H9 (cell line): ENCODE results near the gene NF1. TPM values are rescaled to one million over a fixed set of nuclear protein-coding genes. Genes with fewer than 3 reads are reported as not detected.
A peak's percentile ranks its signal among the peaks of the same experiment; 100 is the strongest.

Source experiments
- DNase-seq: peaks from one replicate; pipeline ENCODE4 v3.0.0-alpha.2; 2017
- H2AFZ ChIP-seq: one replicate; pipeline ENCODE4 v1.6.1; 2013; ENCODE audit warnings: mild to moderate bottlenecking, low read length, control low read depth, moderate library complexity
- H2AK5ac ChIP-seq: 2 replicates; pipeline ENCODE4 v1.6.1; 2013; ENCODE audit warnings: low read length, control low read depth, mixed read lengths; ENCODE audit not compliant: insufficient read length
- H2BK120ac ChIP-seq: one replicate; pipeline ENCODE4 v1.6.1; 2013; ENCODE audit warnings: low read depth, mild to moderate bottlenecking, low read length, control low read depth, inconsistent platforms; ENCODE audit not compliant: poor library complexity, severe bottlenecking
- H2BK12ac ChIP-seq: 2 replicates; pipeline ENCODE4 v1.6.1; 2013; ENCODE audit warnings: low read length, control low read depth, mixed read lengths, low read depth; ENCODE audit not compliant: insufficient read length
- H2BK15ac ChIP-seq: 2 replicates; pipeline ENCODE4 v1.6.1; 2013; ENCODE audit warnings: low read depth, low read length, control low read depth
- H2BK20ac ChIP-seq: one replicate; pipeline ENCODE4 v1.6.1; 2013; ENCODE audit warnings: low read depth, mild to moderate bottlenecking, low read length, control low read depth, inconsistent platforms; ENCODE audit not compliant: poor library complexity, severe bottlenecking
- H2BK5ac ChIP-seq: 2 replicates; pipeline ENCODE4 v1.6.1; 2013; ENCODE audit warnings: low read length, control low read depth, mixed read lengths; ENCODE audit not compliant: insufficient read length
- H3K14ac ChIP-seq: 2 replicates; pipeline ENCODE4 v1.6.1; 2013; ENCODE audit warnings: low read length, control low read depth; ENCODE audit not compliant: insufficient read depth
- H3K18ac ChIP-seq: 2 replicates; pipeline ENCODE4 v1.6.1; 2013; ENCODE audit warnings: low read depth, mild to moderate bottlenecking, mixed read lengths, low read length, control low read depth; ENCODE audit not compliant: insufficient read length
- H3K23ac ChIP-seq: 2 replicates; pipeline ENCODE4 v1.6.1; 2013; ENCODE audit warnings: low read length, control low read depth, mixed read lengths, low read depth; ENCODE audit not compliant: insufficient read length
- H3K23me2 ChIP-seq: 2 replicates; pipeline ENCODE4 v1.6.1; 2013; ENCODE audit warnings: low read depth, mild to moderate bottlenecking, mixed read lengths, low read length, control low read depth; ENCODE audit not compliant: insufficient read length, poor library complexity, severe bottlenecking
- H3K27ac ChIP-seq: 2 replicates; pipeline ENCODE4 v1.5.1; 2013; ENCODE audit warnings: low read length, control low read depth, mixed read lengths, low read depth; ENCODE audit not compliant: insufficient read length
- H3K27me3 ChIP-seq: 2 replicates; pipeline ENCODE4 v1.6.1; 2013; ENCODE audit warnings: low read length, control low read depth, inconsistent platforms; ENCODE audit not compliant: insufficient read depth
- H3K4ac ChIP-seq: 2 replicates; pipeline ENCODE4 v1.6.1; 2013; ENCODE audit warnings: low read depth, mild to moderate bottlenecking, control low read depth, inconsistent platforms, low read length, moderate library complexity
- H3K4me1 ChIP-seq: 2 replicates; pipeline ENCODE4 v1.6.1; 2013; ENCODE audit warnings: low read length, control low read depth, inconsistent platforms; ENCODE audit not compliant: insufficient read depth
- H3K4me2 ChIP-seq: 2 replicates; pipeline ENCODE4 v1.6.1; 2013; ENCODE audit warnings: low read length, control low read depth, mixed read lengths; ENCODE audit not compliant: insufficient read length, insufficient read depth
- H3K56ac ChIP-seq: 2 replicates; pipeline ENCODE4 v1.6.1; 2013; ENCODE audit warnings: low read depth, mild to moderate bottlenecking, mixed read lengths, low read length, control low read depth; ENCODE audit not compliant: insufficient read length
- H3K79me1 ChIP-seq: 2 replicates; pipeline ENCODE4 v1.6.1; 2013; ENCODE audit warnings: low read depth, mild to moderate bottlenecking, moderate library complexity, low read length, control low read depth, inconsistent platforms; ENCODE audit not compliant: insufficient read depth, poor library complexity, severe bottlenecking
- H3K79me2 ChIP-seq: 2 replicates; pipeline ENCODE4 v1.6.1; 2013; ENCODE audit warnings: low read length, control low read depth, inconsistent platforms; ENCODE audit not compliant: insufficient read depth
- H3K9ac ChIP-seq: 2 replicates; pipeline ENCODE4 v1.6.1; 2013; ENCODE audit warnings: low read length, control low read depth, mixed read lengths; ENCODE audit not compliant: insufficient read length; ENCODE audit errors: extremely low read depth
- H3K9me3 ChIP-seq: one replicate; pipeline ENCODE4 v1.6.1; 2013; ENCODE audit warnings: low read depth, low read length, inconsistent platforms; ENCODE audit not compliant: control insufficient read depth
- H3T11ph ChIP-seq: one replicate; pipeline ENCODE4 v1.6.1; 2013; ENCODE audit warnings: mild to moderate bottlenecking, low read length, control low read depth, inconsistent platforms
- H4K20me1 ChIP-seq: one replicate; pipeline ENCODE4 v1.6.1; 2013; ENCODE audit not compliant: control insufficient read depth, insufficient read length, insufficient read depth
- H4K5ac ChIP-seq: 2 replicates; pipeline ENCODE4 v1.6.1; 2013; ENCODE audit warnings: low read depth, mild to moderate bottlenecking, mixed read lengths, low read length, control low read depth; ENCODE audit not compliant: insufficient read length
- H4K8ac ChIP-seq: replicated peaks from 2 replicates; pipeline ENCODE4 v1.6.1; 2013; ENCODE audit warnings: low read length, control low read depth, mixed read lengths, low read depth; ENCODE audit not compliant: insufficient read length
- H4K91ac ChIP-seq: 2 replicates; pipeline ENCODE4 v1.6.1; 2013; ENCODE audit warnings: low read depth, mild to moderate bottlenecking, moderate library complexity, mixed read lengths, low read length, control low read depth; ENCODE audit not compliant: insufficient read length
- H3K27ac Mint-ChIP-seq, 3 experiments: 2 replicates in 2 of 3; 3 replicates in 1 of 3; pipeline ENCODE4 v1.8.0; 2020 to 2021; ENCODE audit warnings: mixed read lengths in 3 of 3, mild to moderate bottlenecking in 1 of 3, moderate library complexity in 1 of 3
- H3K27me3 Mint-ChIP-seq: 2 replicates; pipeline ENCODE4 v1.8.0; 2021; ENCODE audit warnings: low read depth, mild to moderate bottlenecking, moderate library complexity, mixed read lengths
- H3K36me3 Mint-ChIP-seq, 3 experiments: 2 replicates in 2 of 3; 3 replicates in 1 of 3; pipeline ENCODE4 v1.8.0; 2020 to 2021; ENCODE audit warnings: low read depth in 3 of 3, mixed read lengths in 3 of 3; ENCODE audit not compliant: insufficient read depth in 1 of 3
- H3K4me1 Mint-ChIP-seq, 2 experiments: 2 replicates each; pipeline ENCODE4 v1.8.0; 2020; ENCODE audit warnings: mixed read lengths in 2 of 2
- H3K4me3 Mint-ChIP-seq, 2 experiments: 2 replicates in 1 of 2; 3 replicates in 1 of 2; pipeline ENCODE4 v1.8.0; 2020 to 2021; ENCODE audit warnings: mild to moderate bottlenecking in 2 of 2, mixed read lengths in 2 of 2, moderate library complexity in 1 of 2
- H3K9me3 Mint-ChIP-seq, 2 experiments: 2 replicates in 1 of 2; 3 replicates in 1 of 2; pipeline ENCODE4 v1.8.0; 2020; ENCODE audit warnings: mild to moderate bottlenecking in 2 of 2, mixed read lengths in 2 of 2, moderate library complexity in 1 of 2
- CTCF ChIP-seq: fragments of 200-600 bp; sonication (generic); conservative IDR thresholded peaks from 3 replicates; pipeline ENCODE4 v1.8.0; 2021; ENCODE audit warnings: antibody characterized with exemption, mild to moderate bottlenecking
- total RNA-seq: library from RNA; stranded (reverse); gene quantifications from 2 replicates; pipeline ENCODE4 v1.2.1, GENCODE V29; 2021

NF1 gene
- total RNA-seq, 1 experiment from 2014 or later: 38.1 TPM

- Mint-ChIP-seq H3K4me3 (no peak overlapping the region), H3K27ac (peak overlapping the region in 2 of 3 experiments; percentile 10 to 17; a peak in 2 of 7 replicates), H3K9me3 (no peaks in the 10 kb centered on the region), H3K4me1 (0 out of 4 replicates have a peak, but pooled peaks cover 0 to 3% of the 10 kb centered on the region in 2 experiments), H3K36me3 (peaks cover 0 to 23% (median 4%) of the 10 kb centered on the region in 3 experiments; a peak in 3 of 7 replicates), H3K27me3 (no peaks in the 10 kb centered on the region)
- Histone ChIP-seq H2BK15ac (no peak overlapping the region), H2AFZ (no peak overlapping the region), H4K5ac (no peak overlapping the region), H4K8ac (no peak overlapping the region), H3K4ac (no peak overlapping the region), H2BK5ac (no peak overlapping the region), H3K56ac (no peak overlapping the region), H3K79me2 (no peaks in the 10 kb centered on the region), H3K9ac (no peak overlapping the region), H3K4me1 (no peaks in the 10 kb centered on the region), H4K91ac (no peak overlapping the region), H3K23me2 (no peaks in the 10 kb centered on the region), H3K79me1 (no peaks in the 10 kb centered on the region), H3K18ac (no peak overlapping the region), H3T11ph (no peak overlapping the region), H2BK20ac (no peak overlapping the region), H3K4me2 (no peak overlapping the region), H2BK12ac (no peak overlapping the region), H3K27ac (no peak overlapping the region), H3K9me3 (no peaks in the 10 kb centered on the region), H3K14ac (no peak overlapping the region), H4K20me1 (no peaks in the 10 kb centered on the region), H3K23ac (no peak overlapping the region), H2AK5ac (no peak overlapping the region), H3K27me3 (no peaks in the 10 kb centered on the region), H2BK120ac (no peak overlapping the region)
- DNase-seq: no peak
- TF ChIP-seq CTCF: no peak
Measured at GRCh38 chr17:31323551-31323950, 228.8 kb downstream of the NF1 start.
